IMR-90 (cell line): ENCODE data around the gene ITSN1.

Experiments used
- BHLHE40 ChIP-seq: fragments of 150-350 bp; IDR thresholded peaks from 2 replicates; pipeline ENCODE4 v1.6.1; 2016; ENCODE audit warnings: mild to moderate bottlenecking, low read depth, low read length
- CEBPB ChIP-seq: IDR thresholded peaks from 2 replicates; pipeline ENCODE4 v1.6.1; 2012; ENCODE audit warnings: low read depth, low read length, improper control_type of control experiment
- MXI1 ChIP-seq: IDR thresholded peaks from 2 replicates; pipeline ENCODE4 v1.6.1; 2012; ENCODE audit warnings: low read depth, mild to moderate bottlenecking, low read length, moderate library complexity, borderline replicate concordance
- POLR2A ChIP-seq: IDR thresholded peaks from 2 replicates; pipeline ENCODE4 v1.6.1; 2012; ENCODE audit warnings: mild to moderate bottlenecking, low read depth, low read length
- RAD21 ChIP-seq: IDR thresholded peaks from 2 replicates; pipeline ENCODE4 v1.6.1; 2012; ENCODE audit warnings: low read length, improper control_type of control experiment
- RCOR1 ChIP-seq: IDR thresholded peaks from 2 replicates; pipeline ENCODE4 v1.6.1; 2012; ENCODE audit warnings: mild to moderate bottlenecking, low read length, improper control_type of control experiment; ENCODE audit not compliant: insufficient replicate concordance
- RFX5 ChIP-seq: IDR thresholded peaks from 2 replicates; pipeline ENCODE4 v1.8.0; 2012; ENCODE audit warnings: low read depth, mild to moderate bottlenecking, low read length, moderate library complexity
- SMC3 ChIP-seq: fragments of 150-350 bp; IDR thresholded peaks from 2 replicates; pipeline ENCODE4 v1.6.1; 2016; ENCODE audit warnings: low read depth, mild to moderate bottlenecking, antibody characterized with exemption, low read length, moderate library complexity
- TF ChIP-seq, protein P1 (sequence below): conservative IDR thresholded peaks from 2 replicates; pipeline ENCODE4 v1.5.1; 2012; ENCODE audit warnings: mild to moderate bottlenecking, low read depth, low read length, improper control_type of control experiment
- TF ChIP-seq, protein P2 (sequence below): fragments of 150-350 bp; IDR thresholded peaks from 2 replicates; pipeline ENCODE4 v1.6.1; 2017; ENCODE audit warnings: mild to moderate bottlenecking, antibody characterized with exemption, low read length, low read depth

DNA sequence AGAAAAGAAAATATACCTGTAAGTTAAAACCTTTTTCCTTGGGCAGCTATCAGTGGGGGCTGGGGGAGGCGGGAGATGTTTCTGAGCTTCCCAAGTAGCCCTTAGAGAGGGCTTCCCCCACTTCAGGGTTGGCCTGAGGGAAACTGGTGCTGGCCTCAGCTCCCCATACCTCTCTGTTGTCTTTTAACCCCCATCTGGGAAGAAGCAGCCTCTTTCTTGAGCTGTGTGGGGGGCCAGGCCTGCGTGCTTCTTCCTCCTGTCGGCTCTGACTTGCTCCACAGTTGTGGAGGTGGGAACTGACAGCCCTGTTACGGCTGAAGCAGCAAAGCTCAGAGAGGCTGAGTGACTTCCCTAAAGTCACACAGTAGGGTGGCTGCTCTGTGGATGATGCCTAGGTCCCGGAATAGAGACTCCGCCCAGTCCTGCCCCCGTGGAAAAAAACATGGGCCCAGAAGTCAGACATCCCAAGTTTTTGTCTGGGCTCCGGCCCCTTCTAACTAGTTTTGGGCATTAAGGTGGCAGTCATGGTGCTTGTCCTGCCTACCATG, 218.1 kb downstream of the ITSN1 start:
- TF ChIP-seq, protein P1, sequence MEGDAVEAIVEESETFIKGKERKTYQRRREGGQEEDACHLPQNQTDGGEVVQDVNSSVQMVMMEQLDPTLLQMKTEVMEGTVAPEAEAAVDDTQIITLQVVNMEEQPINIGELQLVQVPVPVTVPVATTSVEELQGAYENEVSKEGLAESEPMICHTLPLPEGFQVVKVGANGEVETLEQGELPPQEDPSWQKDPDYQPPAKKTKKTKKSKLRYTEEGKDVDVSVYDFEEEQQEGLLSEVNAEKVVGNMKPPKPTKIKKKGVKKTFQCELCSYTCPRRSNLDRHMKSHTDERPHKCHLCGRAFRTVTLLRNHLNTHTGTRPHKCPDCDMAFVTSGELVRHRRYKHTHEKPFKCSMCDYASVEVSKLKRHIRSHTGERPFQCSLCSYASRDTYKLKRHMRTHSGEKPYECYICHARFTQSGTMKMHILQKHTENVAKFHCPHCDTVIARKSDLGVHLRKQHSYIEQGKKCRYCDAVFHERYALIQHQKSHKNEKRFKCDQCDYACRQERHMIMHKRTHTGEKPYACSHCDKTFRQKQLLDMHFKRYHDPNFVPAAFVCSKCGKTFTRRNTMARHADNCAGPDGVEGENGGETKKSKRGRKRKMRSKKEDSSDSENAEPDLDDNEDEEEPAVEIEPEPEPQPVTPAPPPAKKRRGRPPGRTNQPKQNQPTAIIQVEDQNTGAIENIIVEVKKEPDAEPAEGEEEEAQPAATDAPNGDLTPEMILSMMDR = no peak
- TF ChIP-seq, protein P2, sequence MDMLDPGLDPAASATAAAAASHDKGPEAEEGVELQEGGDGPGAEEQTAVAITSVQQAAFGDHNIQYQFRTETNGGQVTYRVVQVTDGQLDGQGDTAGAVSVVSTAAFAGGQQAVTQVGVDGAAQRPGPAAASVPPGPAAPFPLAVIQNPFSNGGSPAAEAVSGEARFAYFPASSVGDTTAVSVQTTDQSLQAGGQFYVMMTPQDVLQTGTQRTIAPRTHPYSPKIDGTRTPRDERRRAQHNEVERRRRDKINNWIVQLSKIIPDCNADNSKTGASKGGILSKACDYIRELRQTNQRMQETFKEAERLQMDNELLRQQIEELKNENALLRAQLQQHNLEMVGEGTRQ = no peak
- TF ChIP-seq POLR2A (no peak), SMC3 (no peak), CEBPB (no peak), RFX5 (no peak), BHLHE40 (no peak), RCOR1 (no peak), MXI1 (no peak), RAD21 (no peak)
